Measurements from ENCODE around the gene IFIT3.

DNA sequence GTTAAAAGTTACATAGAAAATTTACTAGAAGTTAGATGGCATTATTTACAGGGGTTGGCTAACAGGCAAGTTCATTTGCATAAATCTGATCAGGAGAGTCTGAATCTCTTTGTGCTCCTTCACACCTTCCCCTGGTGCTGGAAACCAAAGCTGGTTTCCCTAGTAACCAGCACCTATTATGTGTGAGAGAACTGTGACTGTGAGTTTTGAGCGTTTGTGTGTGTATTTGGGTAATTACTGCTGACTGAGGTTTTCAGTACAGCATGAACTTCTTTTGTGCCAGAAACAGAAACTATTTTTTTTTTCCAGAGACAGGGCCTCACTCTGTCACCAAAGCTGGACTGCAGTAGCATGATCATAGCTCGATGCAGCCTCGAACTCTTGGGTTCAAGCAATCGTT, 39.7 kb downstream of the IFIT3 start:
- TF ChIP-seq RBBP5 (IDR thresholded peaks at IDR 0.05; ENCODE audit: borderline replicate concordance, low read depth, low read length): no peak
- TF ChIP-seq, protein P1, sequence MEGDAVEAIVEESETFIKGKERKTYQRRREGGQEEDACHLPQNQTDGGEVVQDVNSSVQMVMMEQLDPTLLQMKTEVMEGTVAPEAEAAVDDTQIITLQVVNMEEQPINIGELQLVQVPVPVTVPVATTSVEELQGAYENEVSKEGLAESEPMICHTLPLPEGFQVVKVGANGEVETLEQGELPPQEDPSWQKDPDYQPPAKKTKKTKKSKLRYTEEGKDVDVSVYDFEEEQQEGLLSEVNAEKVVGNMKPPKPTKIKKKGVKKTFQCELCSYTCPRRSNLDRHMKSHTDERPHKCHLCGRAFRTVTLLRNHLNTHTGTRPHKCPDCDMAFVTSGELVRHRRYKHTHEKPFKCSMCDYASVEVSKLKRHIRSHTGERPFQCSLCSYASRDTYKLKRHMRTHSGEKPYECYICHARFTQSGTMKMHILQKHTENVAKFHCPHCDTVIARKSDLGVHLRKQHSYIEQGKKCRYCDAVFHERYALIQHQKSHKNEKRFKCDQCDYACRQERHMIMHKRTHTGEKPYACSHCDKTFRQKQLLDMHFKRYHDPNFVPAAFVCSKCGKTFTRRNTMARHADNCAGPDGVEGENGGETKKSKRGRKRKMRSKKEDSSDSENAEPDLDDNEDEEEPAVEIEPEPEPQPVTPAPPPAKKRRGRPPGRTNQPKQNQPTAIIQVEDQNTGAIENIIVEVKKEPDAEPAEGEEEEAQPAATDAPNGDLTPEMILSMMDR (IDR thresholded peaks at IDR 0.05; ENCODE audit: control extremely low read depth in 1 of 3, insufficient read depth in 1 of 3, low read depth in 1 of 3, low read length in 3 of 3): no peak
